Caco-2 (cell line): ENCODE data around the gene VIT. TPM values are rescaled to one million over a fixed set of nuclear protein-coding genes. Genes with fewer than 3 reads are reported as not detected.

Experiments
- BruUV-seq: library from RNA; stranded (reverse); fragments of 400-500 nt; replicated peaks from 2 replicates; lab custom pipeline; 2021; lab: Mats Ljungman, UMichigan
- CTCF ChIA-PET: fragments of 300-600 bp; sonication (Branson Sonifier 250); formaldehyde crosslinking; loops from one replicate; lab custom pipeline; 2022; ENCODE audit warnings: antibody characterized with exemption; lab: Charles Lee
- POLR2A ChIA-PET: fragments of 300-600 bp; sonication (Branson Sonifier 250); formaldehyde crosslinking; loops from one replicate; lab custom pipeline; 2022; ENCODE audit warnings: antibody characterized with exemption; lab: Charles Lee
- DNase-seq, 2 experiments: peaks; one replicate each; pipeline versions ENCODE4 v3.0.0 to v3.0.0-alpha.2; 2020 to 2022
- H3K27me3 ChIP-seq: replicated peaks from 2 replicates; pipeline ENCODE4 v1.6.0; 2011; ENCODE audit warnings: low read length; ENCODE audit not compliant: control insufficient read depth, insufficient read depth
- H3K36me3 ChIP-seq: 2 replicates; pipeline ENCODE4 v1.5.1; 2011; ENCODE audit warnings: low read length; ENCODE audit not compliant: control insufficient read depth, insufficient read depth
- H3K4me1 ChIP-seq: fragments of 250-450 bp; sonication (Bioruptor Pico); 2 replicates; pipeline ENCODE4 v1.5.1; 2020; ENCODE audit warnings: mild to moderate bottlenecking
- H3K4me3 ChIP-seq: 2 replicates; pipeline ENCODE4 v1.5.1; 2011; ENCODE audit warnings: low read depth, mild to moderate bottlenecking, control low read depth, low read length
- H3K9me3 ChIP-seq: fragments of 250-450 bp; sonication (Bioruptor Pico); 2 replicates; pipeline ENCODE4 v1.5.1; 2020; ENCODE audit warnings: mild to moderate bottlenecking, moderate library complexity
- H3K27ac Mint-ChIP-seq: one replicate; pipeline ENCODE4 v1.8.0; 2022; ENCODE audit warnings: mixed read lengths; ENCODE audit not compliant: unreplicated experiment
- H3K27me3 Mint-ChIP-seq: one replicate; pipeline ENCODE4 v1.8.0; 2022; ENCODE audit warnings: mixed read lengths; ENCODE audit not compliant: insufficient read depth, unreplicated experiment
- H3K36me3 Mint-ChIP-seq: one replicate; pipeline ENCODE4 v1.8.0; 2022; ENCODE audit warnings: mild to moderate bottlenecking, mixed read lengths; ENCODE audit not compliant: insufficient read depth, unreplicated experiment
- H3K4me1 Mint-ChIP-seq: one replicate; pipeline ENCODE4 v1.8.0; 2022; ENCODE audit warnings: low read depth, mixed read lengths; ENCODE audit not compliant: unreplicated experiment
- H3K4me3 Mint-ChIP-seq: one replicate; pipeline ENCODE4 v1.8.0; 2022; ENCODE audit warnings: mild to moderate bottlenecking, moderate library complexity, mixed read lengths; ENCODE audit not compliant: unreplicated experiment
- H3K9me3 Mint-ChIP-seq: one replicate; pipeline ENCODE4 v1.8.0; 2022; ENCODE audit warnings: mixed read lengths; ENCODE audit not compliant: unreplicated experiment
- CTCF ChIP-seq, 2 experiments: fragments of 200-600 bp in 1 of 2; IDR thresholded peaks; 1 replicate in 1 of 2; 2 replicates in 1 of 2; pipeline versions ENCODE4 v1.5.1 to v1.8.0; 2011 to 2022; ENCODE audit warnings: antibody characterized with exemption in 1 of 2, control low read depth in 1 of 2, inconsistent platforms in 1 of 2, low read depth in 1 of 2, low read length in 1 of 2, mild to moderate bottlenecking in 1 of 2, moderate library complexity in 1 of 2; ENCODE audit not compliant: insufficient read depth in 1 of 2, severe bottlenecking in 1 of 2, unreplicated experiment in 1 of 2
- intact Hi-C: fragments of 100-400 bp; cut with micrococcal nuclease; formaldehyde crosslinking; loops from one replicate; pipeline ENCODE4 v1.10.0; 2022; ENCODE audit not compliant: unreplicated experiment
- total RNA-seq: library from RNA; stranded (reverse); gene quantifications from 2 replicates; pipeline ENCODE4 v1.2.3, GENCODE V29; 2022

The VIT gene
- total RNA-seq, 1 experiment from 2014 or later: 1.2 TPM

DNA sequence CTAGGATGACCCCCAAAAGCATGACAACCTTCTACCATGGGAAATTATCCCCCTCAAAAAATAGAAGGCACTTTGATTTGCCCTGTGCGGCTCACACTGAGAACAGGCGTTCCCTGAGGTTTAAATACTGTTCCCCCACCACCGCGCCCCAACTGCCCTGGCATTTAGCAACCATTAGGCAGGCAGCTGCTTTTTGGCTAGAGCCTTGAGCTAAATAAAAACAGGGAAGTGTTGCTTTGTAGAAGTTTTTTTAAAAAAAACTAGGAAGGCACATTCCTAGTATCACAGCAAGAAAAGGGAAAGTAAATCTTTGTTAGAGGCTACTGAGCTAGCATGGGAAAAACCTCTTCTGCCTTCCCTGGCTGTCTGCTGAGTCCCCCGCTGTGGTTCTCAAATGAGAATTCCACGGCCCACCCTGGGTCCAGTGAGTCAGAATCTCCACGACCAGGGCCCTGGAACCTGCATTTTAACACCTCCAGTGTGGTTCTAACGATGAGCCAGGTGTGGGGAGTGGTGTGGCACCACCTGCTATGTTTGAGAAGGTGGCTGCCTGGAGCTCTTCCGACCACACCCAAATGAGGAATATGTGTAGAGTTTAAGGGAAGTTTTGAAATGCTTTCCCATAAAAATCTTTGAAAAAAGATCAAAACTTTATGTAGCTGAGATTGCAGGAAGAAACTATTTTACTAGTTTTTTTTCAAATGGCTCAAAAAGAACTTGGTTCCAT is 66.4 kb downstream of the VIT start:
- ChIA-PET CTCF (no interaction called here), POLR2A (no interaction called here)
- no TSS peak for BruUV-seq
- Histone ChIP-seq H3K27me3 (no peaks in the 10 kb centered on the region), H3K4me1 (no peaks in the 10 kb centered on the region), H3K9me3 (no peaks in the 10 kb centered on the region), H3K4me3 (no peak overlapping the region), H3K36me3 (no peaks in the 10 kb centered on the region)
- Mint-ChIP-seq H3K4me1 (no peaks in the 10 kb centered on the region), H3K27me3 (peaks cover 7% of the 10 kb centered on the region), H3K9me3 (peaks cover 10% of the 10 kb centered on the region), H3K4me3 (no peak overlapping the region), H3K27ac (no peak overlapping the region), H3K36me3 (no peaks in the 10 kb centered on the region)
- intact Hi-C loops: no loop called here
- no peak for TF ChIP-seq CTCF (IDR thresholded peaks at IDR 0.05; ENCODE audit: insufficient read depth in 1 of 2, low read depth in 1 of 2, low read length in 1 of 2, severe bottlenecking in 1 of 2, unreplicated experiment in 1 of 2)
- no peak for DNase-seq

DNA sequence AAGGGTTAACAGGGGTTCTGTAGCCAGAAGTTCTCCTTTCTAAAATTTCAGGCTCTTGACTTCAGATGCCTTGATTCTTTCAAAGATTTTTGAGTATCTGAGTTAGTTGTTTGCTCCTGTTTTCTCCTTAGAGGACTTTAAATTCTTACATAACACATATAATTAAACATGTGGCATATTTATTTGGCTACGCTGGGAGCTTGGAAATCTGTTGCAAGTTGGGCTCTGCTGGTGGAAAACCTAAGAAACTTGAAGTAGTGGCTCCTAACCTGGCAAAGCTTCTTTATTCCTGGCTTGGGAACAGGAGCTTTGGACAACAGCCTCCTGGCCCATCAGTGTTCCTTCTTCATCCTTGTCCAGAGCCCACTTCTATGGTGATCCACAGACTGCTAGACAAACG is 72.6 kb downstream of the VIT start:
- Histone ChIP-seq H3K4me1 (no peaks in the 10 kb centered on the region), H3K9me3 (no peaks in the 10 kb centered on the region), H3K4me3 (no peak overlapping the region), H3K36me3 (no peaks in the 10 kb centered on the region), H3K27me3 (no peaks in the 10 kb centered on the region)
- no peak overlapping the region for H3K4me3 Mint-ChIP-seq
- no peak for TF ChIP-seq CTCF (IDR thresholded peaks at IDR 0.05; ENCODE audit: insufficient read depth in 1 of 2, low read depth in 1 of 2, low read length in 1 of 2, severe bottlenecking in 1 of 2, unreplicated experiment in 1 of 2)
- H3K9me3 Mint-ChIP-seq: peaks cover 10% of the 10 kb centered on the region
- ChIA-PET CTCF (interaction anchor here (1.0 to 1.8 kb wide), 2 partner anchors 10 to 16 kb away, joined by 3 to 6 read pairs; no protein-coding TSS in a partner anchor), POLR2A (no interaction called here)
- peaks cover 8% of the 10 kb centered on the region for H3K27me3 Mint-ChIP-seq
- no peak overlapping the region for H3K27ac Mint-ChIP-seq
- no peaks in the 10 kb centered on the region for H3K4me1 Mint-ChIP-seq
- intact Hi-C loops: no loop called here
- DNase-seq: no peak
- H3K36me3 Mint-ChIP-seq: no peaks in the 10 kb centered on the region
- no TSS peak for BruUV-seq

- DNase-seq: peak; percentile 68 to 76
- no peaks in the 10 kb centered on the region for H3K9me3 ChIP-seq
- Mint-ChIP-seq H3K27ac (no peak overlapping the region), H3K4me1 (no peaks in the 10 kb centered on the region), H3K9me3 (no peaks in the 10 kb centered on the region), H3K36me3 (no peaks in the 10 kb centered on the region), H3K27me3 (peaks cover 3% of the 10 kb centered on the region), H3K4me3 (no peak overlapping the region)
- no peaks in the 10 kb centered on the region for H3K4me1 ChIP-seq
- no peak overlapping the region for H3K4me3 ChIP-seq
- intact Hi-C loops: loop anchor here (1.0 kb wide), 2 partner anchors 69 to 75 kb away; no protein-coding TSS in a partner anchor
- CTCF ChIA-PET: interaction anchor here (1.0 to 1.8 kb wide), 6 partner anchors 8 to 74 kb away, joined by 3 to 13 read pairs (median 6); partner anchors contain the start of gene VIT
- H3K27me3 ChIP-seq: no peaks in the 10 kb centered on the region
- peak; percentile 75 to 93 for TF ChIP-seq CTCF (IDR thresholded peaks at IDR 0.05; ENCODE audit: insufficient read depth in 1 of 2, low read depth in 1 of 2, low read length in 1 of 2, severe bottlenecking in 1 of 2, unreplicated experiment in 1 of 2)
- BruUV-seq: no TSS peak
- no peaks in the 10 kb centered on the region for H3K36me3 ChIP-seq
- POLR2A ChIA-PET: interaction anchor here (0.7 kb wide), 1 partner anchor 448 kb away, joined by 3 read pairs; no protein-coding TSS in a partner anchor
Measured at GRCh38 chr2:36770542-36771287, 74.2 kb downstream of the VIT start.
